Mesothelial cell of epicardium (in vitro differentiated cells): ENCODE results near the gene TMPRSS11D. TPM values are rescaled to one million over a fixed set of nuclear protein-coding genes. Genes with fewer than 3 reads are reported as not detected.

Experiments
- DNase-seq, 2 experiments: peaks; one replicate each; pipeline ENCODE4 v3.0.0; 2021; ENCODE audit warnings: low spot score in 2 of 2; ENCODE audit not compliant: unreplicated experiment in 2 of 2
- H3K27ac Mint-ChIP-seq: 2 replicates; pipeline ENCODE4 v1.8.0; 2021; ENCODE audit warnings: mixed read lengths
- H3K27me3 Mint-ChIP-seq: 2 replicates; pipeline ENCODE4 v1.8.0; 2021; ENCODE audit warnings: low read depth, mixed read lengths
- H3K36me3 Mint-ChIP-seq: 2 replicates; pipeline ENCODE4 v1.8.0; 2021; ENCODE audit warnings: mixed read lengths
- H3K4me1 Mint-ChIP-seq: 2 replicates; pipeline ENCODE4 v1.8.0; 2021; ENCODE audit warnings: mixed read lengths
- H3K4me3 Mint-ChIP-seq: 2 replicates; pipeline ENCODE4 v1.8.0; 2021; ENCODE audit warnings: mild to moderate bottlenecking, moderate library complexity, mixed read lengths
- H3K9me3 Mint-ChIP-seq: 2 replicates; pipeline ENCODE4 v1.8.0; 2021; ENCODE audit warnings: mixed read lengths
- total RNA-seq: library from RNA; stranded (reverse); gene quantifications from 3 replicates; pipeline ENCODE4 v1.2.1, GENCODE V29; 2021
- TF ChIP-seq, protein P1 (sequence below): fragments of 200-600 bp; sonication (generic); IDR thresholded peaks from one replicate; pipeline ENCODE4 v1.5.0; 2021; ENCODE audit warnings: antibody characterized with exemption; ENCODE audit not compliant: unreplicated experiment

Gene TMPRSS11D
- total RNA-seq, 1 donor from 2014 or later, result not detected

DNA sequence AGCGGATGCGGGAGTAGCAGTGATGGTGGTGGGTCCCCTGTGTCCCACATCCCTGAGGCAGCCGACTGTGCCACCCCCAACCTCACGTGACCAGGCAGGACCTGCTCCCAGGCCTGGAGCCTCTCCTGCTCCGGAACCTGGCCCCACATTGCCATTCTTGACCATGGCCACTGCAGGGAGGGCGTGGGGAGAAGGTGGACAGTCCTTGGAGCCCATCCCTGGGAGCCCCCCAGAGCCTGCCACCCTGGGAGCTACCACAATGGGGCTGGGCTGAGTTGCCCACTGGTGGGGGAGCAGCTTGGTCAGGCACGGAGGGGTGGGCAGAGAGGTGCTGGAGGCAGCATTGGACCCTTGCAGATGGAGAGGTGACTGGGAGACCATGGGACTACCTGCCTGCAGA lies 42.7 kb upstream of the TMPRSS11D start:
- TF ChIP-seq, protein P1, sequence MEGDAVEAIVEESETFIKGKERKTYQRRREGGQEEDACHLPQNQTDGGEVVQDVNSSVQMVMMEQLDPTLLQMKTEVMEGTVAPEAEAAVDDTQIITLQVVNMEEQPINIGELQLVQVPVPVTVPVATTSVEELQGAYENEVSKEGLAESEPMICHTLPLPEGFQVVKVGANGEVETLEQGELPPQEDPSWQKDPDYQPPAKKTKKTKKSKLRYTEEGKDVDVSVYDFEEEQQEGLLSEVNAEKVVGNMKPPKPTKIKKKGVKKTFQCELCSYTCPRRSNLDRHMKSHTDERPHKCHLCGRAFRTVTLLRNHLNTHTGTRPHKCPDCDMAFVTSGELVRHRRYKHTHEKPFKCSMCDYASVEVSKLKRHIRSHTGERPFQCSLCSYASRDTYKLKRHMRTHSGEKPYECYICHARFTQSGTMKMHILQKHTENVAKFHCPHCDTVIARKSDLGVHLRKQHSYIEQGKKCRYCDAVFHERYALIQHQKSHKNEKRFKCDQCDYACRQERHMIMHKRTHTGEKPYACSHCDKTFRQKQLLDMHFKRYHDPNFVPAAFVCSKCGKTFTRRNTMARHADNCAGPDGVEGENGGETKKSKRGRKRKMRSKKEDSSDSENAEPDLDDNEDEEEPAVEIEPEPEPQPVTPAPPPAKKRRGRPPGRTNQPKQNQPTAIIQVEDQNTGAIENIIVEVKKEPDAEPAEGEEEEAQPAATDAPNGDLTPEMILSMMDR, result no peak
- no peak overlapping the region for H3K27ac Mint-ChIP-seq
- no peak overlapping the region for H3K4me3 Mint-ChIP-seq
- DNase-seq, result no peak
- no peaks in the 10 kb centered on the region for H3K36me3 Mint-ChIP-seq
- peaks cover 13% of the 10 kb centered on the region for H3K4me1 Mint-ChIP-seq
- H3K27me3 Mint-ChIP-seq, result no peaks in the 10 kb centered on the region
- H3K9me3 Mint-ChIP-seq, result peaks cover 7% of the 10 kb centered on the region

DNA sequence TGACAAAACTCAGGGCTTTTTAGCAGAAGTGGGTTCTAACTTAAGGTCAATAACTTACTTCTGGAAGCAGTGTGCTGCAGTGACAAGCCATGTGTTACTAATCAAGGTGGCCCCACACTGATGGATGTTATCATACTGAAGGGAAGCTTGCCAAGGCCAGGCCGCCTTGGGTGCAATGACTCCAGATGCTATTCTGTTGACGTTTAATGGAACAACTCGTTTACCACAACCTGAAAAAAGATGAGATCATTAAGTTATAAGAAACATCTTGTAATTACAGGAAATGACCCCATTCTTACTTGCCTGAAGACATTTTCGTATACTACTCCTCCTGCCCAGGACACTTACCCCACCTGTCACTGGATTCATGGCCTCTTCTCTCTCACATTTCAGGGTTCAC lies 38.9 kb upstream of the TMPRSS11D start:
- Mint-ChIP-seq H3K9me3 (peaks cover 7% of the 10 kb centered on the region), H3K27ac (no peak overlapping the region), H3K27me3 (no peaks in the 10 kb centered on the region), H3K4me3 (no peak overlapping the region), H3K4me1 (peaks cover 12% of the 10 kb centered on the region), H3K36me3 (no peaks in the 10 kb centered on the region)
- TF ChIP-seq, protein P1, result no peak
- DNase-seq, result no peak

DNA sequence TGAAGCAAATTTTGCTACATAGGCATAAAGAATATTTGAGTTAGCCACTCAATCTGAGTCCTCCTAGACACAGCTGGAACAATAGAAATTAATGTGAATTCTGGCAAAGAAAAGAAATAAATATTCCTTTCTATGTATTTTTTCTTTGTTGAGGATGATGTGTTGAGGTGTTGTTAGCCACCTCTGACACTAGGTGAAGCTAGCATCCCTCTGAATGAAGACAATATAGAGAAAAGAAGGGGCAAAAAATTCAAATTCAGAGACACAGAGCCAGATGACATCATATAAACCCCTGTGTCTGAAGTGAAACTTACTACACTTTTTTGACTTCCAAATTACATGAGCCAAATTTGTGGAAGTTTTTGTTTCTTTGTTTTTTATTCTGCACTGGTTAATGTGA lies 34.6 kb upstream of the TMPRSS11D start:
- Mint-ChIP-seq H3K4me1 (peaks cover 12% of the 10 kb centered on the region), H3K27ac (no peak overlapping the region), H3K9me3 (no peaks in the 10 kb centered on the region), H3K4me3 (no peak overlapping the region), H3K27me3 (no peaks in the 10 kb centered on the region), H3K36me3 (no peaks in the 10 kb centered on the region)
- DNase-seq, result no peak
- TF ChIP-seq, protein P1, result no peak

DNA sequence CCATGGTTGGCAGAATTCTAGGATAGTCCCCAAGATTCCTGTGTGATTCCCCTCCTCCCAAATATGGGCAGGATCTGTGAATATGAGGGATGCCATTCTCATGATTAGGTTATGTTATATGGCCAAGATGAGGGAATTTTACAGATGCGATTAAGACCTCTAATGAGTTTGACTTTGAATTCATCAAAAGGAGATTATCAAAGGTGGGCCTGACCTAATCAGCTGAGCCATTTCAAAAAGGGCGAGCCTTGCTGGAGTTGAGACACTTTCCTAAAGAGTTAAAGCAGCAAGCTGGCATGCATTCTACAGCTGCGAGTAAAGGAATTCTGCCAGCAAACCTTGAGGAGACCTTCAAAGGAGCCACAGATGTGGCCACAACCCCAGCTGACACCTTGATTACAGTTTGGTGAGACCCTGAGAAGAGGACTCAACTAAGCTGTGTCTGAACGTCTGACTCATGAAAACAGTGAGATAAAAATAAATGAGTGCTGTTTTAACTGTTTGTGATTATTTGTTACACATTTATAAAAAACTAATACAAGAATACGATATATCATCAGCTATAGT lies 31.7 kb upstream of the TMPRSS11D start:
- H3K4me1 Mint-ChIP-seq, result peaks cover 6% of the 10 kb centered on the region
- no peak overlapping the region for H3K27ac Mint-ChIP-seq
- H3K9me3 Mint-ChIP-seq, result no peaks in the 10 kb centered on the region
- no peak for DNase-seq
- H3K36me3 Mint-ChIP-seq, result no peaks in the 10 kb centered on the region
- TF ChIP-seq, protein P1, result no peak
- no peaks in the 10 kb centered on the region for H3K27me3 Mint-ChIP-seq
- no peak overlapping the region for H3K4me3 Mint-ChIP-seq

DNA sequence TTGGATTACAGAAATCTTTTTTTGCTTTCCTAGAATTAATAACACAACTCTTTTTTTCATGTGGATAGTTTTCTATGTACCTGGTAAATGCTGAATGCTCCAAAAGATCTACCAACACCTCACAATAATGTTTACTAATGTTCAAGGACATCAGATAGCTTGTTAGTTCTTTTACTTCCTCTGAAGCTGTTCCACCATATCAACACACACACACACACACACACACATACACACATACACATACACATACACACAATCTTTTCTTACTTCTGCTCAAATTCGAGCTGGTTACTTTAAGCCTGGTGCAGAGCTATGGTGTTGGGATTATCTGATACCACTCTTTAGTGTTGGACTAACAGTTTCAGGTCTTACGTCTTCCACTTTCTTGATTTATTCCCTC lies 28.3 kb upstream of the TMPRSS11D start:
- TF ChIP-seq, protein P1, result no peak
- Mint-ChIP-seq H3K27me3 (no peaks in the 10 kb centered on the region), H3K4me1 (no peaks in the 10 kb centered on the region), H3K27ac (no peak overlapping the region), H3K36me3 (no peaks in the 10 kb centered on the region), H3K9me3 (no peaks in the 10 kb centered on the region), H3K4me3 (no peak overlapping the region)
- no peak for DNase-seq

DNA sequence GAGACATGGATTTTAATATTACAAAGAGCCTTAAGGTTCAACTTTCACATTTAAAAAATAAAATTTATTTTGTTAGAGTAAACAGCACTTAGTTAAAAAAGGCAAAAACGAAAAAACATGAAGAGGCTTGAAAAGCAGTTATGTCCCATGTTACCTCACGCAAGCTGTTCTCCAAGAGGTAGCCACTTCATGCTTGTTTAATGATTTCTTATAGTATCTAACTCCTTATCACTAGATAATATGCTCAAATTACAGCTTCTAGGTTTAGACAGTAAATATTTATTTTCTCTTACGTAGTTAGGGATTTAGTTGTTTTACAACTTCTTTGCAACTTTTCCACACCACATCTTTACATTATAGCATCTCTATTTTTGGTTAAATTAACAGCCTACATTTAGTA lies 27.8 kb upstream of the TMPRSS11D start:
- no peaks in the 10 kb centered on the region for H3K4me1 Mint-ChIP-seq
- H3K36me3 Mint-ChIP-seq, result no peaks in the 10 kb centered on the region
- no peaks in the 10 kb centered on the region for H3K27me3 Mint-ChIP-seq
- H3K9me3 Mint-ChIP-seq, result no peaks in the 10 kb centered on the region
- no peak overlapping the region for H3K4me3 Mint-ChIP-seq
- H3K27ac Mint-ChIP-seq, result no peak overlapping the region
- DNase-seq, result no peak
- TF ChIP-seq, protein P1, result no peak
